NCI-H69 (cell line): ENCODE data around the gene GRAMD4.
"Not testable (repeated sequence)": the region's sequence is repeated elsewhere in the genome, so short reads cannot be mapped to it uniquely, and the experiment has no call there.

Experiments
- DNase-seq: peaks from one replicate; lab custom pipeline; 2025; lab: John Stamatoyannopoulos, UW

GRAMD4 gene

DNA sequence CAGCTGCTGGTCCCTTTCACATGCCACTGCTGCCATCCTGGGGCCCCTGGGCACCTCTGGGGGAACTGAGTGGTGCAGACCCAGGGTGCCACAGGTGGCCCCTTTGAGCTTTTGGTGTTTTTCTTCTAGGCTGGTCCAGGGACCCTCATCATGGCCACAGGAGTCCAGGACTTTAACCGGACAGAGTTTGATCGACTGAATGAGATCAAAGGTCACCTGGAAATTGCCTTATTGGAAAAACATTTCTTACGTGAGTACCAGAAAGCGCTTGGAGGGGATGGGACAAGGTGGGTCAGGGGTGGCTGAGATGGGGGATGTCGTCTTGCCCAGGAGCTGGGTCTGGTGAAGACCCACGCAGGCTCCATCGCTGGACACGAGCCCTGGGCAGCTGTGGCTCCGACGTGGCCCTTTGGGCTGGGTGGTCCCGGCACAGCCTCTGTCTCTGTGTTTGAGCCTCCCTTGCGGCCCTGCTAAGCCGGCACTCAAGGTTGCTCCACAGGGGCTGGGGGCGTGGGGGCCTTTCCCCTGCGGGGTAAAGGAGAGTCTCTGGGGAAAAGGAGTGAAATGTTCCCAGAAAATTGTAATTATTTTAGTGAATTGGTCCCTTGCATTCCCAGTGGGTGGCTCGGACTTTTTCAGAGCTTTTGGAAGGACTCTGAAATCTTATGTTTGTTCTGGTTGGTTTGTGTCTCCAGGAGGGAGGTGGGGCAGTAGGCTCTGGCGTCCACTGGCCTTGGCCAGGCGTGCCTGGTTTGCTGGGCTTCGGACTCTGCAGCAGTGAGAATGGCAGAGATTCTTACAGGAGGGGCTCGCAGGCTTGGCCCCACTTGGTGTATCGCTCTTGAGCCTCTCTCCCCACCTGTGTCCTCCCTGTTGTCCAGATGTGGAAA lies 17.8 kb downstream of the GRAMD4 start:
- no peak for DNase-seq

DNA sequence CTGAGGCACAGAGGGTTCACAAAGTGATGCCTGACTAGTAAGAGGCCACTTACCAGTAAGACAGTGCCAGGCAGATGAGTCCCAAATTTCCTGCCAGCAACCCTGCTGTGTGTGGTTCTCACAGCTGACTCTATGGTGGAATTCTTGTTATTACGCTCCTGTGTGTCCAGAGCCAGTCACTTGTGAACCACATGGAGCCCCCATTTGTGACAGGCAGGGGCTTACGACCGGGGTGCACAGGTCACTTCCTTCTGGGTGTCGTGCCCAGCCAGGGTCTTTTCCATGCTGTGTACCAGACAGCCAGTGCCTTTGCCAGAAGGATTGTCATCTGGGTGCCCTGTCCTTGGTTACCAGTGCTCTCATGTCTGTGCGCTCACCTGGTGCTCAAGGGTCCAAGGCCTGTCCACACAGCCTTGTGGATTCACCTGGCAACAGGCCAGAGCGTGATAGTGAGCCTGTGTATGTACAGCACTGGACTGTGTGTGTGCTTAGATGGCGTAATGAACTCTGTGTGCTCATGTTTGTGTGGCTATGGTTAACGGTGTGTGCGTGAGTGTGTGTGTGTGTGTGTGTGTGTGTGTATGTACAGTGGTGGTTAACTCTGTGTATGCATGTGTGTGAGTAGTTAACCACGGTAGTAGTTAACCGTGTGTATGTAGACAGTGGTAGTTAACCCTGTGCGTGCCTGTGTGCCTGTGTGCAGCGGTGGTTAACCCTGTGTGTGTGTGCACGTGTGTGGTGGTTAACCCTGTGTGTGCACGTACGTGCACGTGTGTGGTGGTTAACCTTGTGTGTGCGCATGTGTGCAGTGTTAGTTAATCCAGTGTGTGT lies 18.6 kb downstream of the GRAMD4 start:
- peak; percentile 74 for DNase-seq

DNA sequence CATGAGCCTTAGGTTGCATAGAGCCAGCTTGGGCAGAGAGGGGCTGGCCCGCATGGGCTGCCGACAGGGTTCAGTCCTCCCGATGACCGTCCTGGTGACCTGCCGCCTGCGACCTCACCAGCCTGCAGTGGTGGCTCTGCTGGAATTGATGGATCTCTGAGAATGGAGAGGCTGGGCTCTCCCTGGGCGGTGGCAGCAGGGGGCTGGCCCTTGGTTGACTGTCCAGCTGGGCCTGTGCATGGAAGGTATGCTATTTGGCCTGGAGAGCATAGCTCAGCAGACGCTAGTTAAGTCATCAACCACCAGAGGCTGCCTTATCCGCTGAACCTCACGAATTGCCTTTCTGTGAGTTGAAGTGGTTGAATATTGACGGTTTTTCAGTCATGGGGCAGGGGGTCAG lies 19.7 kb downstream of the GRAMD4 start:
- no peak for DNase-seq

DNA sequence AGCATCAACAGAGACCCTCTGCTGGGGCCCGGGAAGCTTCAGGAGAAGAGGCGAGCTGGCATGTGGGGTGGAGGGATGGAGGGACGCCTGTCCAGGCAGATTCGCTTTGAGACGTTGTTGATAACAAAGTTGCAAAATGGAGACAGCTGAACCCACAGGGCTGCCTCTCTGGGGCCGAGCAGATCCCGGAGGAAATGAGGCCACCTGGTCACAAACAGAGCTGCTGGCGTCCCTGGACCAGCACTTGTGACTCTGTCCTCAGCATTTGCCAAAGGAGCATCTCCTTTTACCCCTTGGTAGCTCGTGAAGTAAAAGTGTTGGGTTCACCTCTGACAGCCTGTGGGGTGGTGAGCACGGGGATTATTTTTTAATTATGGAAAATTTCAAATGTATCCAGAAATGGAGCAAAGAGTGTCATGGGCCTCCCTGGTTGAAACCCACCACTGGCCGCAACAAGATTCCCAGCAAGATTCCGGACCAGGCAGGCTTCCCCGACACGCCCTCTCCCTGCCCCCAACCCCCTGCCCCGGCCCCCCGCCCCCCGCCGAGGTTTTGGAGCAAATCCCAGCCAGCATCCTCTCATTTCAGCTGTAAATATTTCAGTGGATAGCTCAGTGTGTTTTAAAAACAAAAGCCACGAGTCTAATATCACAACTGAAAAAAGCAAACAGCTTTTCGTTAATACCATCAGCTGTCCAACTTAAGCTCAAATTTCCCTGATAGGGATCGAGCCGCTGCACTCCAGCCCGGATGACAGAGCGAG lies 20.3 kb downstream of the GRAMD4 start:
- no peak for DNase-seq

DNA sequence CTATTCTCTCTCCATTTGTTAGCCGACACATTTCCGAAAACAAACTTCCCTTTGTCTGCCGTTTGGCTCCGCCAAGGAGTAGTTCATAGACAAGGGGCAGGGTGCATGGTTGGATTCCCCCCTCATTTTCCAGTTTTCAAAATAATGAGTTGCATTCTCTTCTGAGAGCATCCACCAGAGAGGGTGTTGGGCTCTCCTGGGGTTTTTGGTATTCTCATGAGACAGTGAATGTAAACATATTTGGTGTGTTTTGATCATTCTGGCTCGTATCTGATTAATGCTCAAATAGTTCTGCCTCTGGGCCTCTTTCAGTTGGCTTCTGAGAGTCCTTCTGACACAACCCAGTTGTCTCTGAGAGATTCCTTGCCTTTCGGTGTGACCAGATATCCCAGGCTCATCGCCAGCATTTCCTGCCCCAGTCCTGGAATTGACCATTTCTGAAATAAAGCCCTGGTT lies 21.7 kb downstream of the GRAMD4 start:
- no peak for DNase-seq

DNA sequence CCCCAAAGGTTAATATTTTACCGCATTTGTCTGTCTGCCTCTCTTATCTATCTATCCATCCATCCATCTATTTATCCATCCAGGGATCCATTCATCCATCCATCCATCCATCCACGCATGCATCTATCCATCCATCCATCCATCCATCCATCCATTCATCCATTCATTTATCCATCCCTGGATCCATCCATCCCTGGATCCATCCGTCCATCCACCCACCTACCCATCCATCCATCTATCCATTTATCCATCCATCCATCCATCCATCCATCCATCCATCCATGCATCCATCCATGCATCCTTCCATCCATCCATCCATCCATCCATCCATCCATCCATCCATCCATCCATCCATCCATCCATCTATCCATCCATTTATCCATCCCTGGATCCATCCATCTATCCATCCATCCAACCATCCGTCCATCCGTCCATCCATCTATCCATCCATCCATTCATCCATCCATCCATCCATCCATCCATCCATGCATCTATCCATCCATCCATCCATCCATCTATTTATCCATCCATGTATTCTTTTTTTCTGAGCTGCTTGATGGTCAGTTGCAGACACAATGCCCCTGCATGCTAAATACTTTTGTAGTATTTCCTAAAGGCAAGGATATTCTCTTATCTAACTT lies 22.8 kb downstream of the GRAMD4 start:
- not testable (repeated sequence) for DNase-seq

DNA sequence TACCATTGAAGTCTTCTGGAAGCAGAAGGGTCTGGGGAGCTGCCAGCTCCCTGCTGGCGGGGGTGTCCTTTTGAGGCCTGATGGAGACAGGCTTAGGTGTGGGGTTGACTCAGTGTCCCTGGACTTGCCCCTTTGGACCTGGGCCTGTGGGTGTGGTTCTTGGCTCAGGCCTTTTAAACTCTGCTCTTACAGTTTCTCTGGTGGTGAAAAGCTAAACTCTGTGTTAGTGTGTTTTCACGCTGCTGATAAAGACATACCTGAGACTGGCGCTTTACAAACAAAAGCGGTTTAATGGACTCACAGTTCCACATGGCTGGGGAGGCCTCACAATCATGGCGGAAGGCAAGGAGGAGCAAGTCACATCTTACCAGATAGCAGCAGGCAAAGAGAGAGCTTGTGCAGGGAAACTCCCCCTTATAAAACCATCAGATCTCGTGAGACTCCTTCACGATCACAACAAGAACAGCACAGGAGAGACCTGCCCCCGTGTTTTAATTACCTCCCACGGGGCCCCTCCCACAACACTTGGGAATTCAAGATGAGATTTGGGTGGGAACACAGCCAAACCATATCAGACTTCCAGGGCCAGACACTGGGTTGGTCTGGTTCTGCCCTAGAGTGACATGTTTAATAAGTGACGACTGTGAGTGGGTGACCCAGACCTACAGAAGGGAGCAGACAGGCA lies 26.5 kb downstream of the GRAMD4 start:
- no peak for DNase-seq

DNA sequence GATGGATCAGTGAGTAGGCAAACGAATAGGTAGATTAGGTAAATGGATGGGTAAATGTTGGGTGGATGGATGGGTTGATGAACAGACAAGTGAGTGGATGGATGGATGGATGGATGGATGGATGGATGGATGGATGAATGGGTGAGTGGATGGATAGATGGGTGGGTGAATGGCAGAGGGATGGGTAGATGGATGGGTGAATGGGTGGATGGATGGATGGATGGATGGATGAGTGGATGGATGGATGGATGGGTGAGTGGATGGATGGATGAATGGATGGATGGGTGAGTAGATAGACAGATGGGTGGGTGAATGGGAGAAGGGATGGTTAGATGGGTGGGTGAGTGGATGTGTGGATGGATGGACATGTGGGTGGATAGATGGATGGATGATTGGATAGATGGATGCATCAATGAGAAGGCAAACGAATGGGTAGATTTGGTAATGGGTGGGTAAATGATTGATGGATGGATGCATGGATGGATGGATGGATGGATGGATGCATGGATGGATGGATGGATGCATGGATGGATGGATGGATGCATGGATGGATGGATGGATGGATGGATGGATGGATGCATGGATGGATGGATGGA lies 28.1 kb downstream of the GRAMD4 start:
- not testable (repeated sequence) for DNase-seq

DNA sequence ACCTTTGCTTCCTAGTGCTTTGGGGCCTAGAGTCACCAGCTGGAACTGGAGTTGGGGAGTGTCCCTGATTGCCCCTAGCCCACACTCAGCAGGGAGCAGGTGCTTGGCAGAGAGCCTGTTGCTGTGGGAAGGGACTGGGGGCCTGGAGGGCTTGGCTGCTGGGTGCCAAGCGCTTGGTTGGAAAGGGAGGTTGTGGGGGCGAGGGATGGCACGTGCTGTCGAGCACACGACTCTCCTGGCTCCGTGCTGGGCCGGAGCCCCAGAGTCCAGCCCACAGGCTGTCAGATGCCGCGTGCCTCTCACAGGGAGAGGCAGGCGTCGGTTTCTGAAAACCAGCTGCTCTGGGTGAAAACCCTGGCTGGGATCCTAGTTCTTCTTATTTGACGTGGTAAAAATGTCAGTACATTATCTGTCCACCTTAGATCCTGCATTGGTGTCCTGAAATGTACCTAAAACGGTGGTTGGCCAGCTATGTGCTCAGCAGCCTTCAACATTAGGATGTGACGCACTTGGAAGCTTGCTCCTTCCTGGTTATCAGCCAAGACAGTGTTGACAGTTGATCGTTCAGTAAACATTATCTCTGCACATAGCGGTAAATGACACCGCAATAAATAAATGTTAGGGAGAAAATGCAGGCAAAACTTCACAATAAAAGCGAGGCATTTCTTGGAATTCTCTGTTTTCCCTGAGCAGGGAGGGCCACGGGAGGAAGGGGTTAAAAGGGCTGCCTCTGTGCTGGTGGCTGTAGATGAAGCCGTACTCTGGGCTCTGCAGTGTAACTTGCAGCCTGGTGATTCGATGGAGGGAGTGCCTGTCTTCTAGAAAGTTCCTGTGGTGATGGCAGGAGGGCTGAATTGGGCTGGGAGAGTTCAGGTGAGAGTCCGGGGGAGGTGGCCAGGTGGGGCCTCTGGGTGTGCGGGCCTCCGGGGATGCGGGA lies 29.2 kb downstream of the GRAMD4 start:
- DNase-seq, result peak; percentile 86

DNA sequence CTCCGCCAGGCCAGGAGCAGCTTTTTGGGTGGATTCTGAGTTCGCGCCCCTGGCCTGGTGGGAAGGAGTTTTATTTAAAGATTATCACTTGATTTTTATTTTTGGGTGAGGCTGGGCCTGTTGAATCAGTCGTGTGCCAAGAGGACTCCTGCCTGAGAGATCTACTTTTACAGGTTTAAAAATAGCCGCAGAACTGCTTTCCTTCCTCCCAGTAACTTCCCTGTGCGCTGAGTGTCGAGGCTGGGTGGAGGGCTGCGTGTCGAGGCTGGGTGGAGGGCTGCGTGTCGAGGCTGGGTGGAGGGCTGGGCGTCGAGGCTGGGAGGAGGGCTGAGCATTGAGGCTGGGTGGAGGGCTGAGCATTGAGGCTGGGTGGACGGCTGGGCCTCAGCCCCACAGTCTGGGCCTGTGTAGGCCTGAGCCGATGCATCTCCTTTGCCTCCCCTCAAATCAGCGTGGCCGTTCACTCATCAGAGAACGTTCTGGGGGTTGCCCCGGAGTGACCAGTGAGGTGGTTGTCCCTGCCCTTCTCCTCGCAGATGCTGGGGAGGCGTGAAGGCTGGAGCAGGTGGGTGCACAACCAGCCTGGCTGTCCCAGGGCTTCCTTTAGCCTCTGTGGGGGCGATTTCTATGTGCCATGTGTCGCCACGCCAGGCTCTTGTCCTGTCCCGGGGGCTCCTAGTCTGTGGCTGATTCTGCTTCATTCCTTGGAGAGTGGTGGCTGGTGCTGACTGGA lies 30.1 kb downstream of the GRAMD4 start:
- DNase-seq, result no peak

DNA sequence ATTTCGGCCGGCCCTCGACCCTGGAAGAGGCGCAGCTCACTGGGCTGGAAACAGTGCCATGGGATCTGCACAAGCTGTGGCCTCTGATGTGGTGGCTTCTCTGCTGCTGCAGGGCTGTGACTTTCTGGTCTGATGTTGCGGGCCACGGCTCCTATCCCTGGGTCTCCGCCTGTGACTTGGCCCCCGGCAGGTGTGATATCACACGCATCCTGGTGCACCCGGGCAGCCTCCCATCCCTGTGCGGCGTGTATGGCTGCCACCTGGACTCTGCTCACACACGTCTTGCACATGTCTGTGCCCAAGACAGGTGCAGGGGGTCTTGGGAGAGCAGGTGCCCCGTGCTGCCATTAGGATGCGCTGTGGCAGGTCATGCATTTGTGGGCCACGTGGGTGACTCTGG lies 31.1 kb downstream of the GRAMD4 start:
- no peak for DNase-seq

DNA sequence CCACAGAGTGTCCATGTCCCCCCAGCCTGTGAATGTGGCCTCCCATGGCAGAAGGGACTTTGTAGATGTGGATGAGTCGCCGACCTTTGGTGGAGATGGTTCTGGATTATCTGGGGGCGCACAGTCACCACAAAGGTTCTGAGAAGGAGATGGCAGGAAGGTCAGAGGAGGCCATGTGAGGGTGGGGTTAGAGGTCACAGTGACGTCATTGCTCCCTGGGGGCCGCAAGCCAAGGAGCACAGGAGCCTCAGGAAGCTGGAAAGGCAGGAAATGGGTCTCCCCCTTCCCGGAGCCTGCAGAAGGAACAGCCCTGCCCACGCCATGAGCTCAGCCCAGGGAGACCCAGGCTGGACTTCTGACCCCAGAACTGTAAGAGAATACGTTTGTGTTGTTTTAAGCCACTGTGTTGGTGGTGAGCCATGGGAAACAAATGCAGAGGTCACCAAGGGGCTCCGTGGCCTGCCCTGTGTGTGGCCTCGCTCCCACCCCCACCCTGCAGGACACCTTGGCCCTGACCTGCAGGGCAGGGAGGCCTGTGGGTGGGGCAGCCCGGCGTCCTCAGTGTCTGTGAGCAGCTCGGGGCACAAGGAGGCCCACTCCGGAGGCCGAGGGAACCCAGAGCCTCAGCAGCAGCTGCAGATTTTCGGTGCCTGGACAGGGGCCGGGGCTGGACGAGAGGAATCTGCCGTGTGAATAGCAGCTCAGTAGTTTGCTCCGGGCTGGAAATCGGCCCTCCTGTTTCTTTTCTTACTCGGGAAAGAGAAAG lies 32.1 kb downstream of the GRAMD4 start:
- DNase-seq, result no peak

DNA sequence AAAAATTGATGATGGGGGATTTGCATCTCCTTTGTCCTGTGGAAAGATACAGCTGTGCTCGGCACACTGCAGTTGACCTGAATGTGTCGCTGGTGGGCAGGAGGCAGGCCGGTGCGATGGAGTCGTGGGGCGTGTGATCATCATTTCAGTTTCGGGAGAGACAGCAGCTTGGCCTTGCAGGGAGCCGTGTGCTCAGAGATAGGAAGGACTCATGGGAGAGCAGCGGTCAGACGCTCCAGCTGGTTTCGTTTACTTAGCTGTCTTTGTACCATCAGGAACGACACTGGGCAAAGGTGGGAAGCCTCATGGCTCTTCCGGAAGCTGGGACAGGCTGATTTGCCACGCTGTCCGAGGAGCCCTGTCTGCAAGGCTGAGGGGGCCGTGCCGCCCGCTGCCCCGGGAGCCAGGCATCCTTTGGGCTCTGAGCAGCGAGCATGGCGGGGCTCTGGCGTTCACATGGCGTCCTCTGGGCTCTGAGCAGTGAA lies 32.7 kb downstream of the GRAMD4 start:
- DNase-seq, result peak; percentile 93

DNA sequence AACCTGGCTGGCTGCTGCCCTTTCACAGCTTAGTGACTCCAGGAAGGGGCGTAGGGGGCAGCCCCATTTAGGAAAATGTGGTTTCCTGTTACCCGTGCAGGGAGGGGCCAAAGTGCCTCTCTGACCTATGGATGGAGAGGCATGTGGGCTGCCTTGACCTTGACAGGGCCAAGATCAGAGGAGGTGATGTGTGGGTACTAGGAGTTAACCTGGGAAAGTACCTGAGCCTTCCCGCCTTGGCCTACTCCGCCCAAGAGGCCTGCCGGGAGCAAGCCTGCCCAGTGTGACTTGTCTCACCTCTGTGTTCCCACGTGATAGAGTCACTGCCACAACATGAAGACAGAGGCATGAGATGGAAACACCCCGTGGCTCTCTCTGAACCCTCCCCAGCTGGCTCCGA lies 33.4 kb downstream of the GRAMD4 start:
- no peak for DNase-seq

DNA sequence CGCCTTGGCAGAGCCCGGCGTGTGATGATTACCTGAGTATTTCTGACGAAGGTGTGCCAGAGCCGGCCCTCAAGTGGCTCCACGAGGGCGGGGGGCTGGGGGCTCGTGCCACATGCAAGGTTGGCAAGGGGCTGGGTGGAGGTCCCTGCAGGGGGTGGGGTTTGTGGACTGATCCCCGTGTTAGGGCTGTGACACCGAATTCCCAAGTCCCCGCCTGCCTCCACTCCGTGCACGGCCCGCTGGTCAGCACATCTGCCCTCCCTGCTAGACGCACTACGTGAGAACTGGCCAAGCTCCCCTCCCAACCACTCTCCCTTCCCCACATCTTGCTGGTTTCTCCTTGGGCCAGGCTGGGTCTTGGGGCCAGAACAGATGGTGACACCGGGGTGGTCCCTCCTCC lies 34.2 kb downstream of the GRAMD4 start:
- DNase-seq, result no peak

DNA sequence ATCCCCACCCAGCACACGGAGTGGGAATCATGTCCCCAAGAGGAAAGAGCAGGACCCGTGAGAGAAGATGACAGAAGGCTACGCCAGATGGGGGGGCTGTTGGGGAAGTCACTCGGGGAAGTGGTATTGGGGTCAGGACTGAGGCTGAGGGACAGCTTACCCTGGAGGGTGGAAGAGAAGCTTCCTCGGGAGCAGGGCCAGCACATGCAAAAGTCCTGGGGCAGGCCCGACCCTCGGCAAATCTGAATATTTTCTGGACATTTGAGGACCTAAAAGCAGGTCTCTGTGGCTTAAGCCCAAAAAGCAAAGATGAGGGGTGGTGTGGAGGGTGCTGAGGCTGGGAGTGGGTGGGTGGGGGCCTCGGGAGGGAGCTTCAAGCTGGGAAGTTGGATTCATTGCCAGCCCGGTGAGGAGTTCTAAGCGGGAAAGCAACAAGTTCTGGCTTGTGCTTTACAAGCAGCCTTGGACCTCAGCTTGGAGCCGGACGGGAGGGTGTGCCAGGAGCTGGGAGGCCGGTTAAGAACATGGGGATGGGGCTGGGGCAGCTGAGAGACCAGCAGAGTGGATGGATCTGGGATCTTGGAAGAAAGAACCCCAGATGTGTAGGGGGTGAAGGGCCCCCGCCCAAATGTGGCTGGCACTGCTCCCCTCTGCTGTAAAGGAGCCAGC lies 34.9 kb downstream of the GRAMD4 start:
- no peak for DNase-seq

DNA sequence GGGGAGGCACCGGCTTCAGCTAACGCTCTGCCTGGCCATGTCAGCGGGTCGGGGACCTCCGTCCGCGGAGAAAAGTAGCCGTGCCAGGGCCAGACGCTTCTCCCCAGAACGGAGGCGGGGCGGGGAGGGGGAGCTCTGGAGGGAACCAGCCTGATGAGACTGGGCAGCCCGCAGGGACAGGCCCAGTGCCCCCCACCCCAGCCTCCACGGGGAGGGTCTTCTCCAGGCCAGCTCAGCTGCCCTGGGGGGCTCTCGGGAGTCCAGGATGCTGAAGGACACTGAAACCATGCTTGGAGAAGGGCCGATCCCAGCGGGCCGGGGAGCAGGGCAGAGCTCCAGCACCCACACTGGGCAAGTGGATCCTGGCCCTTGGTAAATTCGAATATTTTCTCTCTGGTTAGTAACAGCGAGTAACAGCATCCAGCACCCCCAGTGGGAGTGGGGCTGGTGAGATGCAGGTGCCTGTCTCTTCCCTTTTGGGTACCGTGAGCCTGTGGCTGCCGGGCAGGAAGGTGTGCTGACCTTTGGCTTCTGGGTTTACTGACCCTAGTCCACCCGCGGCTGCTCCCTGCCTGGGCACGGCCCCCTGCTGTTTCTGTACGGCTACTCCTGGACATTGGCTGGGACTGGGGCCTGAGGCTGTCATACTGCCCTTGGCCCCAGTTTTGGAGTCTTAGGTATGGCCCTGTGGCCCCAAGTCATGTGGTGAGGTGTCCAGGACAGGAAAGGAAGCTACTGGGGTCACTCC lies 35.8 kb downstream of the GRAMD4 start:
- DNase-seq, result no peak
